ENCODE results near the gene PRRC2B. TPM values are rescaled to one million over a fixed set of nuclear protein-coding genes. Genes with fewer than 3 reads are reported as not detected.

The PRRC2B gene
- total and polyA plus RNA-seq, 2 of the 8 experiments (the other 6 are each of a cell fraction or from before 2014, with no cell fraction given) = 37.3 to 249 TPM

DNA sequence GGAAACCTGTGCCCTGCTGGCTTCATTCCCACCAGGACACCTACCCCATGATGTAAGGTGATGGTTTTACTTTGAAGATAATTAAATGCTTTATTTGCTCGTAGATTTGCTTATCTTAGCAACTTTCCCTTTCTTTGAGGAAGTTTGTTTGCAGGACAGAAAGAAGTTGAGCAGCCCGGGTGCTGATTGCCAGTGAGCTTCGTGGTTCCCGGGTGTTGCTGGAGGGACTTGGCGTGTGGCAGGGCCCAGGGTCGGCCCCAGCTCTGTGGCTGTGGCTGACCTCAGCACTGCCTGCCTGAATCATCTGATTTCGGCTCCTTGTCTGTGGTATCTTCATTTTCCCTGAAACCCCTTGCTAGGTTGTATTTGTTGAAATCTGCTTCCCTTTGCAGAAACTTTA, 117.5 kb downstream of the PRRC2B start:
- no peak overlapping the region for H4K8ac ChIP-seq (ENCODE audit: extremely low read depth, insufficient read depth, low read length)
- no peak for FAIRE-seq
- no peak overlapping the region for H3K23ac ChIP-seq (ENCODE audit: insufficient read length)
- ChIA-PET CTCF (ENCODE audit: partially characterized antibody) (no interaction called here), POLR2A (ENCODE audit: partially characterized antibody) (interaction anchor here (1.1 to 3.8 kb wide), 3 partner anchors 10 to 15 kb away, joined by 3 to 24 read pairs (median 4); no protein-coding TSS in a partner anchor)
- H3K14ac ChIP-seq (ENCODE audit: insufficient read length) = no peak overlapping the region
- peaks cover 0 to 4% of the 10 kb centered on the region in 2 experiments for H4K20me1 ChIP-seq (replicated peaks in 1 of 2; ENCODE audit: control insufficient read depth in 1 of 2, insufficient read depth in 2 of 2, low read length in 2 of 2)
- no peak overlapping the region for H2AK5ac ChIP-seq (ENCODE audit: low read depth, low read length)
- no peak overlapping the region for H3K4me2 ChIP-seq (ENCODE audit: insufficient read depth in 1 of 2, low read depth in 2 of 2, low read length in 2 of 2)
- H2BK12ac ChIP-seq (ENCODE audit: low read depth, low read length) = no peak overlapping the region
- no peak overlapping the region for H4K91ac ChIP-seq (replicated peaks; ENCODE audit: insufficient read length, low read length)
- WGBS, 2 experiments (ENCODE audit: extremely low coverage in 1 of 2, insufficient coverage in 1 of 2, insufficient read length in 1 of 2, insufficient replicate concordance in 2 of 2, low coverage in 1 of 2, low lambda C conversion rate in 2 of 2, missing lambda C conversion rate in 1 of 2) = 80% methylated on average over 7 of the region's 7 CpGs; no CpG with 5 or more reads in 1 of the 2 experiments
- no peak overlapping the region for H3K9ac ChIP-seq (replicated peaks in 1 of 4; ENCODE audit: extremely low read depth in 1 of 4, low read depth in 3 of 4, low read length in 3 of 4)
- no peak overlapping the region for H3K4me3 ChIP-seq (ENCODE audit: extremely low read depth in 1 of 4, insufficient read depth in 2 of 4, low read depth in 3 of 4, low read length in 4 of 4)
- H3K27me3 ChIP-seq (replicated peaks in 1 of 4; ENCODE audit: control insufficient read depth in 3 of 4, extremely low read depth in 1 of 4, insufficient read depth in 3 of 4, low read length in 3 of 4) = no peaks in the 10 kb centered on the region
- no peaks in the 10 kb centered on the region for H3K79me2 ChIP-seq (ENCODE audit: control insufficient read depth in 1 of 2, insufficient read depth in 2 of 2, low read length in 2 of 2)
- H3K23me2 ChIP-seq (ENCODE audit: low read depth, low read length) = no peaks in the 10 kb centered on the region
- no peaks in the 10 kb centered on the region for H3K79me1 ChIP-seq (ENCODE audit: low read depth, low read length)
- H3K4ac ChIP-seq (replicated peaks; ENCODE audit: insufficient read length, low read depth, low read length) = no peak overlapping the region
- no peak for DNase-seq (ENCODE audit: low read depth in 1 of 2, low spot score in 2 of 2)
- peaks cover 15 to 58% (median 36%) of the 10 kb centered on the region in 4 experiments for H3K36me3 ChIP-seq (ENCODE audit: control insufficient read depth in 2 of 4, insufficient read depth in 4 of 4, low read length in 3 of 4)
- H2AFZ ChIP-seq (ENCODE audit: low read length) = no peak overlapping the region
- H3K56ac ChIP-seq (replicated peaks; ENCODE audit: insufficient read length, low read depth, low read length) = no peak overlapping the region
- H2BK120ac ChIP-seq (replicated peaks; ENCODE audit: low read depth, low read length) = no peak overlapping the region
- H4K5ac ChIP-seq (ENCODE audit: insufficient read length, low read depth, low read length) = no peak overlapping the region
- H3K4me1 ChIP-seq (replicated peaks in 1 of 4; ENCODE audit: control insufficient read depth in 3 of 4, insufficient read depth in 4 of 4, low read length in 3 of 4) = no peaks in the 10 kb centered on the region
- H2BK20ac ChIP-seq (ENCODE audit: low read length) = no peak overlapping the region
- H3K27ac ChIP-seq (ENCODE audit: low read depth, low read length) = no peak overlapping the region
- no peak overlapping the region for H2BK15ac ChIP-seq (ENCODE audit: low read length)
- no peak overlapping the region for H3K18ac ChIP-seq (ENCODE audit: extremely low read depth, low read length)
- H3K9me3 ChIP-seq (ENCODE audit: insufficient read depth in 2 of 2, low read depth in 1 of 2, low read length in 1 of 2) = peaks cover 3 to 5% of the 10 kb centered on the region in 2 experiments; a peak in 2 of 4 replicates
- no peak overlapping the region for H2BK5ac ChIP-seq (ENCODE audit: low read depth, low read length)
- TF ChIP-seq, protein P1, sequence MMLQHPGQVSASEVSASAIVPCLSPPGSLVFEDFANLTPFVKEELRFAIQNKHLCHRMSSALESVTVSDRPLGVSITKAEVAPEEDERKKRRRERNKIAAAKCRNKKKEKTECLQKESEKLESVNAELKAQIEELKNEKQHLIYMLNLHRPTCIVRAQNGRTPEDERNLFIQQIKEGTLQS (IDR thresholded peaks at IDR 0.05; ENCODE audit: insufficient read depth, low read depth, low read length) = no peak
- TF ChIP-seq EZH2 (IDR thresholded peaks at IDR 0.05; ENCODE audit: low read depth, low read length, severe bottlenecking) = no peak
- no peak for TF ChIP-seq POU5F1 (IDR thresholded peaks at IDR 0.05; ENCODE audit: low read depth, low read length)
- TF ChIP-seq YY1 (IDR thresholded peaks at IDR 0.05; ENCODE audit: low read depth, low read length) = no peak
- TF ChIP-seq JUN (IDR thresholded peaks at IDR 0.05; ENCODE audit: low read depth, low read length) = no peak
- no peak for TF ChIP-seq PHF8 (conservative IDR thresholded peaks at IDR 0.05; ENCODE audit: low read depth, low read length)
- no peak for TF ChIP-seq SP1 (IDR thresholded peaks at IDR 0.05; ENCODE audit: low read depth, low read length)
- TF ChIP-seq SP4 (IDR thresholded peaks at IDR 0.05; ENCODE audit: low read length) = no peak
- no peak for TF ChIP-seq SIX5 (IDR thresholded peaks at IDR 0.05; ENCODE audit: low read depth, low read length)
- TF ChIP-seq NANOG (IDR thresholded peaks at IDR 0.05; ENCODE audit: insufficient read depth, low read depth, low read length, poor library complexity, severe bottlenecking) = no peak
- no peak for TF ChIP-seq GABPA (IDR thresholded peaks at IDR 0.05; ENCODE audit: borderline replicate concordance, insufficient read depth, low read length)
- no peak for TF ChIP-seq CREB1 (IDR thresholded peaks at IDR 0.05)
- TF ChIP-seq RNF2 (IDR thresholded peaks at IDR 0.05; ENCODE audit: borderline replicate concordance, low read depth, low read length, missing control alignments, poor library complexity, severe bottlenecking) = no peak
- no peak for TF ChIP-seq SRF (IDR thresholded peaks at IDR 0.05; ENCODE audit: low read depth, low read length)

Data from H1 (cell line).